Stimulated activated CD8-positive, alpha-beta memory T cell treated with anti-CD3 and anti-CD28 coated beads, Interleukin-2, amount 100 ng/mL, for 1 hour (primary cell): ENCODE data around the gene NPHP3.
"Not testable (repeated sequence)": the region's sequence is repeated elsewhere in the genome, so short reads cannot be mapped to it uniquely, and the experiment has no call there.

Experiments used
- DNase-seq, 2 donors: peaks; one replicate each; pipeline ENCODE4 v3.0.0-alpha.2; 2020; ENCODE audit warnings: low read depth in 2 of 2

The NPHP3 gene

DNA sequence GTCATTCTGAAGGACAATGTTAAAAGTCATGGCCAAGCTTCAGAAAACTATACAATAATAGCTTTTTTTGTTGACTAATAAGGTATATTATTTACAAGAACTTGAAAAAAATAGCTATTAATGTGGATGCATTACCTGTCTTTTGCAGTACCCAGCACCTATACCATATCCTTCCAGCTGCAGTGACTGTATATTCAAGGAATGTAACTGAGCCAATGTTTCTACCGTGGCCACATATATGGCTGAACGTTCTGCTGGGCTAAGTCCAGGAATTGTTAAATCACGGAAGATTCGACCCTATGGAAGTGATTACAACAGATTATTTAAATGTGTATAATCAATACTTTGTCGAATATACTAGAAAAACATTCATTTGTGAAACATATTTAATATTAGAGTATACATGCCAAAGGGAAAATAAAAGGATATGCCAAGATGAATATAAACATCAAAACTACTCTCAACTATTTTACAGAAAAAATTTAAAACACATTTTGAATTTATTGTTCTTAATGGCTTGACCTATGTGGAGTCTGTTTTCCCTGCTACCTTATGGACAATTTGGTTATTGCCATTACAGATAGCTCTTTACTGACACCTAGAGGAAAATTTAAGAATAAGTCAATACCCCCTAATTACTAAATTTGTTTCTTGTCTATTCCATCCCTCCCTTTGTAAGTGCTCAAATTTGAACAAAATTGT lies 80.2 kb downstream of the NPHP3 start:
- no peak for DNase-seq

DNA sequence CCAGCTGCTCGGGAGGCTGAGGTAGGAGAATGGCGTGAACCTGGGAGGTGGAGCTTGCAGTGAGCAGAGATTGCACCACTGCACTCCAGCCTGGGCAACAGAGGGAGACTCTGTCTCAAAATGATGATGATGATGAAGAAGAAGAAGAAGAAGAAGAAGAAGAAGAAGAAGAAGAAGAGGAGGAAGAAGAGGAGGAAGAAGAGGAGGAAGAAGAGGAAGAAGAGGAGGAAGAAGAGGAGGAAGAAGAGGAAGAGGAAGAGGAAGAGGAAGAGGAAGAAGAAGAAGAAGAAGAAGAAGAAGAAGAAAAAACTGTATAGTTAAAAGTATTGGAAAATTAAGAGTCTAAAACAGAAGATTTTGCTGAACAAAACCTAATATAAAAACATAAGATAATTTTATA lies 80.8 kb downstream of the NPHP3 start:
- DNase-seq: not testable (repeated sequence)

DNA sequence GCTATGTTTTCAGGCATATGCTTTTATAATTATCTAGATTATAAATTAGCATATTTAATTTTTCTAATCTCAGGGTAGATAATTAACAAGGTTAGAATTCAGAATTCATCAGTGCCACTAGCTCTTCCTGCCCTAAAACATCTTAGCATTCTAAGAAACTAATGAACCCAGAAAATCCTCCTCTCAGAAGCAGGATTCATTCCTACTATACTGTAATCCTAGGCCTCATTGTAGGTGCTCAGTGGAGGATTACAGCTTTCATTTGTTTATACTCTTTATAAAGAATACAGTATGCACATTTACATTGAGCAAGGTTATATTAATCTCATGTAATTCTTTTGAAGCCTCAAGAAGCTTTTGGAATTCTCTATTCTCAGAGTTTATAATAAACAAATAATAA lies 83.5 kb downstream of the NPHP3 start:
- no peak for DNase-seq

DNA sequence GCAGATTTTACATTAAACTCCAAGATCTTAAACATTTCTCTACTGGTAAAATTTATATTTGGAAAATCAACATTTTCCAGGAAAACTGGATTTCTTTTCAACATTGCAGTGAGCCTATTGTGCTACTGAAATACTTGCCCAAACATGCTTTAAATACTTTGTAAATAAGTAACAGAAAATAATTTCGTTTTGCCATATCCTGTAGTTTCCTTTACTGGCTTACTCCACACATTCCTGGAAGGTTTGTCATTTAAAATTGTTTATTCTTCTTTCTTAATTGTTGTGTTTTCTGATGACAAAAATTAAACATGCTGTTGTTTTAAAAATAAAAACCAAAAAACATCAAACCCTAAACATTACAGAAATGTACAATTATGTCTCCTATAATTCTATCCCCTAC lies 84.6 kb downstream of the NPHP3 start:
- DNase-seq: no peak

DNA sequence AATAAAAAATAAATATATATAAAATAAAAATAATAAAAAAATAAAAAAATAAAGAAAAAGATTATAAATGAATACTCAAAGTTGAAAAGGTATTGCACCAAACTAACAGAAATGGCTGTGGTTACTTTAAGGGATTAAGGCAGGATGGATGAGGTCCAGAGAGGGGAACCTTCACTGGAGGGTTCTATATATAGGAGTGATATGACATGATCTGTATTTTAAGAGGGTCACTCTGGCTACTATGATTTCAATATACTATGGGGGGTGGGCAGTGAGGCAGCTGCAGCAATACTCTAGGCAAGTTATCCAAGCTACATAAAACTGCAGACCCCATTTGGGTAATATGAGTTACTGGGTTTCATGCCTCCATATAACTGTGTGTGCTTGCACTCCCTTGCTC lies 87.2 kb downstream of the NPHP3 start:
- no peak for DNase-seq
